Measurements from ENCODE around the gene CLCNKA.
A peak's percentile ranks its signal among the peaks of the same experiment; 100 is the strongest.
"Not testable (repeated sequence)": the region's sequence is repeated elsewhere in the genome, so short reads cannot be mapped to it uniquely, and the experiment has no call there.

The CLCNKA gene

GRCh38 chr1:15998929-15999328 is 22.9 kb upstream of the CLCNKA start:
- no peak for DNase-seq

GRCh38 chr1:16001274-16001673 is 20.6 kb upstream of the CLCNKA start:
- DNase-seq: not testable (repeated sequence)

- DNase-seq: no peak
Measured at GRCh38 chr1:16005597-16005996, 16.2 kb upstream of the CLCNKA start.

- no peak for DNase-seq
Measured at GRCh38 chr1:16006010-16006409, 15.8 kb upstream of the CLCNKA start.

- peak; percentile 21 for DNase-seq
Measured at GRCh38 chr1:16006552-16007485, 15.0 kb upstream of the CLCNKA start.

- no peak for DNase-seq
Measured at GRCh38 chr1:16007671-16008341, 14.0 kb upstream of the CLCNKA start.

GRCh38 chr1:16009030-16009460 is 12.8 kb upstream of the CLCNKA start:
- DNase-seq: peak; percentile 67

GRCh38 chr1:16009678-16010077 is 12.2 kb upstream of the CLCNKA start:
- no peak for DNase-seq

GRCh38 chr1:16010837-16011236 is 11.0 kb upstream of the CLCNKA start:
- no peak for DNase-seq

- DNase-seq: no peak
Measured at GRCh38 chr1:16011936-16012589, 9.8 kb upstream of the CLCNKA start.

GRCh38 chr1:16012590-16013219 is 9.1 kb upstream of the CLCNKA start:
- peak; percentile 84 for DNase-seq

GRCh38 chr1:16013220-16013907 is 8.5 kb upstream of the CLCNKA start:
- DNase-seq: peak; percentile 82

- DNase-seq: no peak
Measured at GRCh38 chr1:16013908-16014258, 8.0 kb upstream of the CLCNKA start.

- DNase-seq: peak; percentile 47
Measured at GRCh38 chr1:16014509-16015482, 7.0 kb upstream of the CLCNKA start.

- no peak for DNase-seq
Measured at GRCh38 chr1:16015491-16015890, 6.3 kb upstream of the CLCNKA start.

GRCh38 chr1:16015960-16016901 is 5.6 kb upstream of the CLCNKA start:
- no peak for DNase-seq

GRCh38 chr1:16017076-16017460 is 4.8 kb upstream of the CLCNKA start:
- DNase-seq: no peak

GRCh38 chr1:16017461-16018303 is 4.2 kb upstream of the CLCNKA start, which contains the start of gene HSPB7:
TSS of gene HSPB7 (minus strand) at chr1:16018043. CDS start at chr1:16017963, 80 bp downstream.
- DNase-seq: peak; percentile 72

GRCh38 chr1:16018308-16018707 is 3.5 kb upstream of the CLCNKA start:
- DNase-seq: no peak

Data from fibroblast of skin of right quadriceps (primary cell).